Measurements from ENCODE around the gene THOP1.

DNA sequence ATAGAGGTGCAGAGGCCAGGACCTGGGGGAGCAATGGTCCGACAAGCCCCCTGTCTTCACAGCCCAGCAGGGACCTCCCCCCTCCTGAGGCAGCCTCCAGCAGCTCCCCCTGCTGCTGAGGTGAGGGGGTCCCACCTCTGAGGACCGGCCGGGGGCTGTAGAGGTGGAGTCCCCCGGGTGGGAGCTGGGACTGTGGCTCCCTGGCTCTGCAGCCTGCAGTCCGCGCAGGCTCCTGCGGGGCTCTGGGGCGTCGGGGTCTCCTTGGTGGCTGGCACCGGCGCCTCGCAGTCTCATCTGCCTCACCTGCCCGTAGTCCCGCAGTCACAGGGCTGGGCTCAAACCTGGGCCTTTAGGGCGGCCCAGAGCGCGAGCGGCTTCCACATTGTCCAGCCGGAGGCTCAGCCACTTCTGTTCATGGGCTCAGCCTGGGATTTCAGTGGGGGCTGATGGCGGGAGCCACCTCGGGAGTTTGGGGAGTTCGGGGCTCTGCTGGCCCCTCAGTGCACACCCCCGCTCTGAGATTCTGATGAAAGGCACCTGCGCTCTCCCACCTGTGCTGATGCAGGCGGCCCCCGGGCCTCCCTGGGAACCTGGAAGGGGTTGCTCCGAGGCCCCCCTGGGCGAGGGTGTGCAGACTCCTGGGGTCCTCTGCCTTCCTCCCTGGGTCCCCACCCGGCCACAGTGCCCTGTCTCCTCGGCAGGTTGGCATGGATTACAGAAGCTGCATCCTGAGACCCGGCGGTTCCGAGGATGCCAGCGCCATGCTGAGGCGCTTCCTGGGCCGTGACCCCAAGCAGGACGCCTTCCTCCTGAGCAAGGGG is 27.3 kb downstream of the THOP1 start:
- TF ChIP-seq, protein P1, sequence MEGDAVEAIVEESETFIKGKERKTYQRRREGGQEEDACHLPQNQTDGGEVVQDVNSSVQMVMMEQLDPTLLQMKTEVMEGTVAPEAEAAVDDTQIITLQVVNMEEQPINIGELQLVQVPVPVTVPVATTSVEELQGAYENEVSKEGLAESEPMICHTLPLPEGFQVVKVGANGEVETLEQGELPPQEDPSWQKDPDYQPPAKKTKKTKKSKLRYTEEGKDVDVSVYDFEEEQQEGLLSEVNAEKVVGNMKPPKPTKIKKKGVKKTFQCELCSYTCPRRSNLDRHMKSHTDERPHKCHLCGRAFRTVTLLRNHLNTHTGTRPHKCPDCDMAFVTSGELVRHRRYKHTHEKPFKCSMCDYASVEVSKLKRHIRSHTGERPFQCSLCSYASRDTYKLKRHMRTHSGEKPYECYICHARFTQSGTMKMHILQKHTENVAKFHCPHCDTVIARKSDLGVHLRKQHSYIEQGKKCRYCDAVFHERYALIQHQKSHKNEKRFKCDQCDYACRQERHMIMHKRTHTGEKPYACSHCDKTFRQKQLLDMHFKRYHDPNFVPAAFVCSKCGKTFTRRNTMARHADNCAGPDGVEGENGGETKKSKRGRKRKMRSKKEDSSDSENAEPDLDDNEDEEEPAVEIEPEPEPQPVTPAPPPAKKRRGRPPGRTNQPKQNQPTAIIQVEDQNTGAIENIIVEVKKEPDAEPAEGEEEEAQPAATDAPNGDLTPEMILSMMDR (conservative IDR thresholded peaks at IDR 0.05; ENCODE audit: low read depth, low read length), result no peak
- TF ChIP-seq EZH2phosphoT487 (IDR thresholded peaks at IDR 0.05; ENCODE audit: borderline replicate concordance, low read length) (no peak), EZH2 (IDR thresholded peaks at IDR 0.05; ENCODE audit: low read length, unreplicated experiment) (no peak)
